Panc1 (cell line): Measurements from ENCODE around the gene CACNA1E.

Source experiments
- CTCF ChIP-seq: fragments of 450-650 bp; IDR thresholded peaks from 2 replicates; pipeline ENCODE4 v1.5.1; 2017; ENCODE audit warnings: mild to moderate bottlenecking
- POLR2AphosphoS5 ChIP-seq: IDR thresholded peaks from 2 replicates; pipeline ENCODE4 v1.6.1; 2012; ENCODE audit warnings: mild to moderate bottlenecking, low read depth, low read length, moderate library complexity
- REST ChIP-seq, 2 experiments: IDR thresholded peaks; 2 replicates each; pipeline ENCODE4 v1.6.1; 2011 to 2012; ENCODE audit warnings: low read depth in 2 of 2, control low read depth in 1 of 2, low read length in 1 of 2, mild to moderate bottlenecking in 1 of 2, moderate library complexity in 1 of 2; ENCODE audit not compliant: insufficient read depth in 1 of 2

- no peak for TF ChIP-seq CTCF
- TF ChIP-seq POLR2AphosphoS5: no peak
- TF ChIP-seq REST (IDR thresholded peaks at IDR 0.05; ENCODE audit: insufficient read depth in 1 of 2, low read depth in 2 of 2, low read length in 1 of 2): no peak
Observed at GRCh38 chr1:181674617-181675016, 191.3 kb downstream of the CACNA1E start.
